Muscle layer of duodenum (tissue), 2 donors: Measurements from ENCODE around the gene ASB15.
"Not testable (repeated sequence)": the region's sequence is repeated elsewhere in the genome, so short reads cannot be mapped to it uniquely, and the experiment has no call there.

Source experiments
- H3K27ac ChIP-seq: one replicate; pipeline ENCODE4 v1.7.0; 2013; ENCODE audit warnings: mild to moderate bottlenecking, low read length
- H3K27me3 ChIP-seq: one replicate; pipeline ENCODE4 v1.7.0; 2013; ENCODE audit warnings: low read depth, mild to moderate bottlenecking, control low read depth, low read length
- H3K36me3 ChIP-seq, 2 donors: one replicate each; pipeline ENCODE4 v1.7.0; 2013; ENCODE audit warnings: low read length in 2 of 2, control low read depth in 1 of 2, mild to moderate bottlenecking in 1 of 2; ENCODE audit not compliant: insufficient read depth in 2 of 2, control insufficient read depth in 1 of 2
- H3K4me1 ChIP-seq, 2 donors: one replicate each; pipeline ENCODE4 v1.7.0; 2013; ENCODE audit warnings: low read length in 2 of 2, mild to moderate bottlenecking in 2 of 2, control low read depth in 1 of 2, moderate library complexity in 1 of 2; ENCODE audit not compliant: insufficient read depth in 2 of 2, control insufficient read depth in 1 of 2
- H3K4me3 ChIP-seq, 2 donors: one replicate each; pipeline ENCODE4 v1.7.0; 2013; ENCODE audit warnings: low read length in 2 of 2, low read depth in 1 of 2, mild to moderate bottlenecking in 1 of 2
- H3K9me3 ChIP-seq, 2 donors: one replicate each; pipeline ENCODE4 v1.7.0; 2013; ENCODE audit warnings: low read length in 2 of 2, control low read depth in 1 of 2, mild to moderate bottlenecking in 1 of 2; ENCODE audit not compliant: control insufficient read depth in 1 of 2
- donor health status: healthy.

Gene ASB15

DNA sequence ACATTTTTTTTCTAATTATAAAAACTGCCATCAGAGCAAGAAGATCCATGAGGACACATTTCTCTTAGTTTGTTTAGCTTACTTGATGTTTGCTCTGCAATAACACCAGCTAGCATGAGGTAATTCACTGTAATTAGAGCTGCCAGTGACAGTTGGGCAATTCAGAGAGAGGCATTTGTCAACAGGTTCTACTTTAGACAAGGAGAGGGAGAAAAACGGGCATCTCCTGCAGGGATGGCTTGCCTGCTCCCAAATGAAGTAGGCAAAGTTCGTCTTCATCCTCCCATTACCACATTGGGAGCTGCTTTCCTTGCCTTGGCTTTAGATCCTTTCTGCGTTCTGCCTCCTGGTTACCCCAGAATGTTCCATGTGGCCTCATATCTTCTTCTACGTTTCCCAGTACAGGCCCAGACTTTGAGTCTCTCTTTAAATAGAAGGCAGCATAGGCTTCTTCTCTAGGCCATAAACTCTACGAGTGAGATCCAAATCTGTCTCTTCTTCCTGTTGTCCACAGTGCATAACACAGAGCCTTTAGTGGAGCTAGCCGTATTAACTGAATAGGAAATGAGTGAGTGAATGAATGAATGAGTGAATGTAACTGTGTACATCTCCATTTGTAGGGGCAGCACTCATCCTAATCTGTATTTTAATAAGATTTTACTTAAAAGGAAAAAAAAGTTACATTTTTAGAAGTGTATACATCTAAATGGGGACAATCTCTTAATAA lies 21.2 kb downstream of the ASB15 start:
- Histone ChIP-seq H3K27me3 (no peaks in the 10 kb centered on the region), H3K4me1 (no peaks in the 10 kb centered on the region), H3K4me3 (no peak overlapping the region), H3K36me3 (no peaks in the 10 kb centered on the region), H3K9me3 (no peaks in the 10 kb centered on the region), H3K27ac (no peak overlapping the region)

- Histone ChIP-seq H3K4me3 (no peak overlapping the region), H3K27me3 (no peaks in the 10 kb centered on the region), H3K9me3 (no peaks in the 10 kb centered on the region), H3K36me3 (no peaks in the 10 kb centered on the region), H3K4me1 (no peaks in the 10 kb centered on the region), H3K27ac (no peak overlapping the region)
Measured at GRCh38 chr7:123624527-123625183, 23.0 kb downstream of the ASB15 start.

- H3K27me3 ChIP-seq = no peaks in the 10 kb centered on the region
Measured at GRCh38 chr7:123625254-123625653, 23.6 kb downstream of the ASB15 start.

DNA sequence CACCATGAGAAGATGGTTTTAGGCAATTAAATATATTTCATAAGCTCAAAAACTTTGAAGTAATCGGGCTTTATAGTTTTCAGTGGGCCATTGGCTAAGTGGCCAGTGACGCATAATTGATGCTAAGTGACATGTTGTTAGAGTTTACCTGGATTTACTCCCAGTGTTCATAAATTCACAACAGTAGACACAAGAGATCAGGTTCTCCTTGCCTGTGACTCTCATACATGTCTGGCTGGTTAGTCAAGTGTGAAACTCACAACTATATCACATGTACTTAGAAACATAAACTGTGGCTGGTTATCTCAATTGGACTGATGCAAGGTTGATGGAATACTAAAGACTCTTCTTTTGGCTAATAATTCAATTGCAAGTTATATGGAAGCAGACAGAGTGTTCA lies 26.2 kb downstream of the ASB15 start:
- Histone ChIP-seq H3K27me3 (no peaks in the 10 kb centered on the region), H3K9me3 (no peaks in the 10 kb centered on the region), H3K4me3 (no peak overlapping the region), H3K36me3 (no peaks in the 10 kb centered on the region), H3K27ac (no peak overlapping the region), H3K4me1 (no peaks in the 10 kb centered on the region)

More at GRCh38 chr7:123625254-123625653, 23.6 kb downstream of the ASB15 start:
- no peaks in the 10 kb centered on the region for H3K36me3 ChIP-seq
- no peaks in the 10 kb centered on the region for H3K4me1 ChIP-seq
- no peaks in the 10 kb centered on the region for H3K9me3 ChIP-seq
- no peak overlapping the region for H3K27ac ChIP-seq
- no peak overlapping the region for H3K4me3 ChIP-seq

GRCh38 chr7:123628829-123629228 lies 27.2 kb downstream of the ASB15 start:
- Histone ChIP-seq H3K4me1 (no peaks in the 10 kb centered on the region), H3K9me3 (no peaks in the 10 kb centered on the region), H3K27ac (no peak overlapping the region), H3K4me3 (no peak overlapping the region), H3K36me3 (no peaks in the 10 kb centered on the region), H3K27me3 (no peaks in the 10 kb centered on the region)

DNA sequence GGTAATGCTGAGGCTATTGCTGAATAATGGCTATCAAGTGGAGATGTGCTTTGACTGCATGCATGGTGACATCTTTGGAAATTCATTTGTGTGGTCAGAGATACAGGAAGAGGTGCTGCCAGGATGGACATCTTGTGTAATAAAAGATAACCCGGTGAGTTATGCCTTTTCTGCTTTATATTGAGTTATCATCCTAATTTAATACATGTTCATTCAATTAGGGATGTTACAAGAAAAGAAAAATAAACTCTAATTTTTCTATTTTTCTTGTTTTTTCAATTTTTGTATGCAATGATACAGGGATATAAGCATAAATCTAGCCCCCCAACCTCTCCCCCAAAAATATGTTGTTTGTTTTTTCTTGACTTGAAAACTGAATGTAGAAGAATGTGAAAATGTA lies 27.7 kb downstream of the ASB15 start:
- no peak overlapping the region for H3K27ac ChIP-seq
- no peaks in the 10 kb centered on the region for H3K27me3 ChIP-seq
- no peaks in the 10 kb centered on the region for H3K9me3 ChIP-seq
- no peaks in the 10 kb centered on the region for H3K36me3 ChIP-seq
- no peak overlapping the region for H3K4me3 ChIP-seq
- H3K4me1 ChIP-seq = no peaks in the 10 kb centered on the region

DNA sequence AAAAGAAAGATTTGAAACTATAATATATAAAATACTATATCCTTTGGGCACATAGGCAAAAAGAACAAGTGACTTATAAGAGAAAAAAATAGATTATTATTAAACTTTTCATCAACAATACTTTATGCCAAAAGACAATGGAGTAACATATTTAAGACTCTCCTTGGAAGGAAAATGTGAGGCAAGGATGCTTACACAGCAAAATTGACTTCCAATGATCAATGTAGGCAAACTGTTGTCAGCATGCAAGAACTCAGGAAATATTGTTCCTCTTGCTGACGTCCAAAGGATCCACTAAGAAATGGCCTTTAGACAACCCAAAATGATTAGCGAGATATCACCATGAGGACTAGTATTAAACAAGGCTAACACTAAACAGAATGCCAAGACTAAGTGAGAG lies 31.2 kb downstream of the ASB15 start:
- H3K27ac ChIP-seq = no peak overlapping the region
- H3K9me3 ChIP-seq = no peaks in the 10 kb centered on the region
- H3K36me3 ChIP-seq = no peaks in the 10 kb centered on the region
- H3K4me3 ChIP-seq = no peak overlapping the region
- no peaks in the 10 kb centered on the region for H3K27me3 ChIP-seq
- H3K4me1 ChIP-seq = no peaks in the 10 kb centered on the region

DNA sequence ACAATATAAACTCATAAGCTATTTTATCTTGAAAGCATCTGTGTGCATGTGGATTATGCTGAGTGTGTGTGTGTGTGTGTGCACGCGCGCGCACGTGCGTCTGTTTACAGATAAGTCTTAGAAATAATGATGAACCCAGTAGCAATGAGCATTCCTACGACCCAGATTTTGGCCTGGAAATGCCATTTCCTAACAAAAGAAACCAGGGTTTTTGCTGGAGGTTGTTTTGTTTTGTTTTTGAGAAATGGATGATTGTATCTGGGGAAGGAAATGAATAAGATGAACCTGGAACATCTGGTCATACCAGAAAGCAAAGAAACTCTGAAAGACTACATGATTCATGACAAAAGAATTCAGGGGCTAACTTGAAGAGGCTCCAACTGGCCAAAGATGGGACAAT lies 31.9 kb downstream of the ASB15 start:
- Histone ChIP-seq H3K27me3 (no peaks in the 10 kb centered on the region), H3K4me3 (no peak overlapping the region), H3K9me3 (no peaks in the 10 kb centered on the region), H3K36me3 (no peaks in the 10 kb centered on the region), H3K4me1 (no peaks in the 10 kb centered on the region), H3K27ac (no peak overlapping the region)

DNA sequence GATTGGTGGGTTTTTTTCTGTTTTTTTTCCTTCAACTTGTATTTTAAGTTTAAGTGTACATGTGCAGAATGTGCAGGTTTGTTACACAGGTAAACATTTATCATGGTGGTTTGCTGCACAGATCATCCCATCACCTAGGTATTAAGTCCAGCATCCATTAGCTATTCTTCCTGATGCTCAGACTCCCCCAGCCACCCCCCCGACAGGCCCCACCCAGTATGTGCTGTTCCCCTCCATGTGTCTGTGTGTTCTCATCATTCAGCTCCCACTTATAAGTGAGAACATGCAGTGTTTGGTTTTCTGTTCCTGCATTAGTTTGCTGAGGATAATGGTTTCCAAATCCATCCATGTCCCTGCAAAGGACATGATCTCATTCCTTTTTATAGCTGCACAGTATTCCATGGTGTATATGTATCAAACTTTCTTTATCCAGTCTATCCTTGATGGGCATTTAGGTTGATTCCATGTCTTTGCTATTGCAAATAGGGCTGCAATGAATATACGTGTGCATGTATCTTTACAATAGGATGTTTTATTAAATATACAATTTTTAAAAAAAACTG lies 32.5 kb downstream of the ASB15 start:
- H3K36me3 ChIP-seq, H3K4me1 ChIP-seq, H3K27ac ChIP-seq: not testable (repeated sequence)

GRCh38 chr7:123635551-123636359 lies 34.1 kb downstream of the ASB15 start:
- no peaks in the 10 kb centered on the region for H3K36me3 ChIP-seq
- no peak overlapping the region for H3K4me3 ChIP-seq
- H3K4me1 ChIP-seq = no peaks in the 10 kb centered on the region

More for the DNA sequence above, 32.5 kb downstream of the ASB15 start:
- H3K4me3 ChIP-seq, H3K9me3 ChIP-seq, H3K27me3 ChIP-seq: not testable (repeated sequence)

DNA sequence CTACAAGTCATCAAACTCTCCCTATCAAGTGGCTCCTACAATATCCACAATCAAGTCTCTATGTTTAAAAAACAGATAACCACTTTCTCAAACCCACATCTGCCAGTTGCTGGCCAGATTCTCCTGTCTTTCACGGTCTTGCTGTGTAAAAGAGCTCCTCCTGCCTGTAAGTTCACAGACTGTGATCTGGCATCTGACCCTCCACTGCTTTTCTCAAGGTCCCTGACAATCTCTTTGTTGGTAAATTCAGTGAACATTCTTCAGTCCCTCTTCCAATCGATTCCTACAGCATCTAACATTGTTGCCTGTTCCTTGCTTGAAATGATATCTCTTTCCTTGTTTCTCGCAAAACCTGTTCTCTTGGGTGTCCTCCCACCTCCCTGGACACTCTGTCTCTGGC lies 35.6 kb downstream of the ASB15 start:
- Histone ChIP-seq H3K27me3 (no peaks in the 10 kb centered on the region), H3K9me3 (no peaks in the 10 kb centered on the region), H3K27ac (no peak overlapping the region), H3K36me3 (no peaks in the 10 kb centered on the region), H3K4me3 (no peak overlapping the region), H3K4me1 (no peaks in the 10 kb centered on the region)

More at GRCh38 chr7:123635551-123636359, 34.1 kb downstream of the ASB15 start:
- no peaks in the 10 kb centered on the region for H3K9me3 ChIP-seq
- H3K27ac ChIP-seq = no peak overlapping the region
- H3K27me3 ChIP-seq = no peaks in the 10 kb centered on the region
